ENCODE data around the gene KRTAP26-1.

GRCh38 chr21:30348506-30348905 lies 28.4 kb upstream of the KRTAP26-1 start, which contains the start of gene KRTAP23-1:
- TF ChIP-seq, protein P1, sequence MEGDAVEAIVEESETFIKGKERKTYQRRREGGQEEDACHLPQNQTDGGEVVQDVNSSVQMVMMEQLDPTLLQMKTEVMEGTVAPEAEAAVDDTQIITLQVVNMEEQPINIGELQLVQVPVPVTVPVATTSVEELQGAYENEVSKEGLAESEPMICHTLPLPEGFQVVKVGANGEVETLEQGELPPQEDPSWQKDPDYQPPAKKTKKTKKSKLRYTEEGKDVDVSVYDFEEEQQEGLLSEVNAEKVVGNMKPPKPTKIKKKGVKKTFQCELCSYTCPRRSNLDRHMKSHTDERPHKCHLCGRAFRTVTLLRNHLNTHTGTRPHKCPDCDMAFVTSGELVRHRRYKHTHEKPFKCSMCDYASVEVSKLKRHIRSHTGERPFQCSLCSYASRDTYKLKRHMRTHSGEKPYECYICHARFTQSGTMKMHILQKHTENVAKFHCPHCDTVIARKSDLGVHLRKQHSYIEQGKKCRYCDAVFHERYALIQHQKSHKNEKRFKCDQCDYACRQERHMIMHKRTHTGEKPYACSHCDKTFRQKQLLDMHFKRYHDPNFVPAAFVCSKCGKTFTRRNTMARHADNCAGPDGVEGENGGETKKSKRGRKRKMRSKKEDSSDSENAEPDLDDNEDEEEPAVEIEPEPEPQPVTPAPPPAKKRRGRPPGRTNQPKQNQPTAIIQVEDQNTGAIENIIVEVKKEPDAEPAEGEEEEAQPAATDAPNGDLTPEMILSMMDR (IDR thresholded peaks at IDR 0.05), result no peak
- TF ChIP-seq POLR2A (IDR thresholded peaks at IDR 0.05; ENCODE audit: low read depth) (no peak), EP300 (IDR thresholded peaks at IDR 0.05) (no peak), POLR2AphosphoS5 (IDR thresholded peaks at IDR 0.05) (no peak)
